Measurements from ENCODE around the gene SIVA1.

- TF ChIP-seq EZH2 (IDR thresholded peaks at IDR 0.05; ENCODE audit: borderline replicate concordance, low read depth, low read length, severe bottlenecking) (no peak), CTCF (IDR thresholded peaks at IDR 0.05; ENCODE audit: borderline replicate concordance, extremely low read depth, low read length, poor library complexity, severe bottlenecking) (no peak)
These were observed 12.6 kb downstream of the SIVA1 start for GRCh38 chr14:104765517-104765916.

All from DND-41 (cell line).